ENCODE measurements around the gene TADA3. TPM values are rescaled to one million over a fixed set of nuclear protein-coding genes. Genes with fewer than 3 reads are reported as not detected.

The TADA3 gene
- total and polyA plus RNA-seq, 9 of the 15 experiments (the other 6 are each of a cell fraction or from before 2014, with no cell fraction given), result 4.1 to 110 (median 74.8) TPM

- TF ChIP-seq TBL1XR1 (IDR thresholded peaks at IDR 0.05; ENCODE audit: low read length in 2 of 2), result no peak
- peak; percentile 52 for TF ChIP-seq HCFC1 (IDR thresholded peaks at IDR 0.05; ENCODE audit: low read depth, low read length)
- no peak for TF ChIP-seq ZNF668 (CRISPR knock-in tag; IDR thresholded peaks at IDR 0.05)
Measured at GRCh38 chr3:9749645-9750555, 42.4 kb downstream of the TADA3 start, which contains the start of gene OGG1 (continued).

- peaks cover 12 to 27% of the 10 kb centered on the region in 2 experiments; a peak in 4 of 5 replicates for H3K4me1 ChIP-seq (replicated peaks in 1 of 2; ENCODE audit: control insufficient read depth in 2 of 2, insufficient read depth in 2 of 2, low read length in 2 of 2)
- H3K27ac ChIP-seq (ENCODE audit: extremely low read depth, low read depth, low read length), result peak overlapping the region; percentile 82
- intact Hi-C loops (cut with micrococcal nuclease), result loop anchor here (1.0 kb wide), 1 partner anchor 18 kb away; the partner anchor contains the start of gene BRPF1
- ATAC-seq, result peak; percentile 65
- H3K9me1 ChIP-seq (ENCODE audit: control insufficient read depth, insufficient read depth, low read length), result no peaks in the 10 kb centered on the region
- FAIRE-seq, result no peak
- H3K4me3 ChIP-seq, result peak overlapping the region; percentile 69
- peak overlapping the region; percentile 80 for H3K4me2 ChIP-seq (ENCODE audit: insufficient read depth, low read length)
- peaks cover 16% of the 10 kb centered on the region for H3K79me2 ChIP-seq (ENCODE audit: control insufficient read depth, insufficient read depth, low read length)
- ChIA-PET CTCF (ENCODE audit: low intra/inter-chr PET ratio) (interaction anchor here (0.7 kb wide), 1 partner anchor 35 kb away, joined by 3 read pairs; no protein-coding TSS in a partner anchor), POLR2A (interaction anchor here (0.6 to 5.4 kb wide), 13 partner anchors 8 to 572 kb away, joined by 3 to 58 read pairs (median 4); partner anchors contain the start of genes ARPC4, BRPF1, EMC3 and MTMR14)
- in situ Hi-C loops (cut with MboI), result no loop called here
- WGBS (ENCODE audit: insufficient coverage, low coverage, missing lambda C conversion rate), result 18% methylated on average over 19 of the region's 19 CpGs
- peaks cover 70% of the 10 kb centered on the region for H3K36me3 ChIP-seq (ENCODE audit: control insufficient read depth, insufficient read depth, low read length)
- TSS peak; percentile 89 for BruUV-seq (replicated peaks)
- no peaks in the 10 kb centered on the region for H3K27me3 ChIP-seq (ENCODE audit: control insufficient read depth in 2 of 2, insufficient read depth in 2 of 2, low read length in 2 of 2)
- H2AFZ ChIP-seq (ENCODE audit: low read depth, low read length), result peak overlapping the region; percentile 95
- DNase-seq (ENCODE audit: extremely low read depth in 1 of 4, low spot score in 3 of 4), result no peak
- H4K20me1 ChIP-seq (replicated peaks; ENCODE audit: control insufficient read depth, insufficient read depth, low read length), result no peaks in the 10 kb centered on the region
- no peaks in the 10 kb centered on the region for H3K9me3 ChIP-seq (replicated peaks; ENCODE audit: control insufficient read depth, insufficient read depth, low read depth, low read length)
- H3K9ac ChIP-seq (ENCODE audit: insufficient read depth in 1 of 2, low read depth in 2 of 2, low read length in 2 of 2), result peak overlapping the region; percentile 73 to 94
- TF ChIP-seq EHMT2 (IDR thresholded peaks at IDR 0.05) (no peak), TARDBP (IDR thresholded peaks at IDR 0.05) (0 out of 2 replicates have a peak, but pooled peaks have one; percentile 37), CEBPG (CRISPR knock-in tag; IDR thresholded peaks at IDR 0.05) (0 out of 2 replicates have a peak, but pooled peaks have one; percentile 3), CEBPG (tag; conservative IDR thresholded peaks at IDR 0.05 in 1 of 2, IDR thresholded peaks at IDR 0.05 in 1 of 2) (no peak), ZBTB33 (CRISPR knock-in tag; IDR thresholded peaks at IDR 0.05) (peak; percentile 62; the same call in 1 of the 2 replicates), ZNF57 (CRISPR knock-in tag; IDR thresholded peaks at IDR 0.05) (0 out of 2 replicates have a peak, but pooled peaks have one; percentile 39), GATAD2A (IDR thresholded peaks at IDR 0.05) (peak; percentile 83; the same call in 1 of the 2 replicates), E2F3 (CRISPR knock-in tag; IDR thresholded peaks at IDR 0.05) (0 out of 2 replicates have a peak, but pooled peaks have one; percentile 24), KDM2B (CRISPR knock-in tag; IDR thresholded peaks at IDR 0.05) (no peak), PTBP1 (IDR thresholded peaks at IDR 0.05; ENCODE audit: low read depth, low read length) (0 out of 2 replicates have a peak, but pooled peaks have one; percentile 51), CREB5 (CRISPR knock-in tag; IDR thresholded peaks at IDR 0.05) (0 out of 2 replicates have a peak, but pooled peaks have one; percentile 26), FOXA3 (CRISPR knock-in tag; conservative IDR thresholded peaks at IDR 0.05 in 1 of 2, IDR thresholded peaks at IDR 0.05 in 1 of 2) (peak in 1 of 2 experiments; percentile 17; a peak in 1 of 4 replicates), TCF15 (CRISPR knock-in tag; IDR thresholded peaks at IDR 0.05) (peak; percentile 74; the same call in 1 of the 2 replicates)
Measured at GRCh38 chr3:9749296-9749644, 43.0 kb downstream of the TADA3 start.

Measured in K562 (cell line).